22Rv1 (cell line): ENCODE measurements around the gene KIF26A.

Experiments used
- ZFX ChIP-seq: fragments of 450-650 bp; IDR thresholded peaks from 2 replicates; pipeline ENCODE4 v1.6.1; 2017; ENCODE audit warnings: antibody characterized with exemption, borderline replicate concordance
- TF ChIP-seq, protein P1 (sequence below): fragments of 450-650 bp; IDR thresholded peaks from 2 replicates; pipeline ENCODE4 v1.5.1; 2017; ENCODE audit warnings: mild to moderate bottlenecking

- TF ChIP-seq, protein P1, sequence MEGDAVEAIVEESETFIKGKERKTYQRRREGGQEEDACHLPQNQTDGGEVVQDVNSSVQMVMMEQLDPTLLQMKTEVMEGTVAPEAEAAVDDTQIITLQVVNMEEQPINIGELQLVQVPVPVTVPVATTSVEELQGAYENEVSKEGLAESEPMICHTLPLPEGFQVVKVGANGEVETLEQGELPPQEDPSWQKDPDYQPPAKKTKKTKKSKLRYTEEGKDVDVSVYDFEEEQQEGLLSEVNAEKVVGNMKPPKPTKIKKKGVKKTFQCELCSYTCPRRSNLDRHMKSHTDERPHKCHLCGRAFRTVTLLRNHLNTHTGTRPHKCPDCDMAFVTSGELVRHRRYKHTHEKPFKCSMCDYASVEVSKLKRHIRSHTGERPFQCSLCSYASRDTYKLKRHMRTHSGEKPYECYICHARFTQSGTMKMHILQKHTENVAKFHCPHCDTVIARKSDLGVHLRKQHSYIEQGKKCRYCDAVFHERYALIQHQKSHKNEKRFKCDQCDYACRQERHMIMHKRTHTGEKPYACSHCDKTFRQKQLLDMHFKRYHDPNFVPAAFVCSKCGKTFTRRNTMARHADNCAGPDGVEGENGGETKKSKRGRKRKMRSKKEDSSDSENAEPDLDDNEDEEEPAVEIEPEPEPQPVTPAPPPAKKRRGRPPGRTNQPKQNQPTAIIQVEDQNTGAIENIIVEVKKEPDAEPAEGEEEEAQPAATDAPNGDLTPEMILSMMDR, result no peak
- no peak for TF ChIP-seq ZFX
These were observed 1.2 kb downstream of the KIF26A start for GRCh38 chr14:104139460-104140212.
